Gastrocnemius medialis (tissue), 4 donors: Measurements from ENCODE around the gene CPED1. TPM values are rescaled to one million over a fixed set of nuclear protein-coding genes. Genes with fewer than 3 reads are reported as not detected.

Experiments used
- ATAC-seq, 2 donors: fragments of 150-250 bp; one replicate each; pipeline ENCODE4 v1.9.1; 2016
- DNase-seq, 2 donors: peaks; one replicate each; pipeline ENCODE4 v3.0.0-alpha.2; 2019
- H3K27ac ChIP-seq, 4 donors: fragments of 200-600 bp; sonication (generic); 1 replicate in 1 of 4; 2 replicates in 3 of 4; pipeline ENCODE4 v1.5.1; 2016 to 2018; ENCODE audit warnings: mild to moderate bottlenecking in 2 of 4, moderate library complexity in 1 of 4
- H3K27me3 ChIP-seq, 3 donors: fragments of 200-600 bp; sonication (generic) in 2 of 3; 1 replicate in 1 of 3; 2 replicates in 2 of 3; pipeline versions ENCODE4 v1.5.1 to v1.6.0; 2016 to 2019; ENCODE audit warnings: mild to moderate bottlenecking in 1 of 3, moderate library complexity in 1 of 3
- H3K36me3 ChIP-seq, 2 donors: fragments of 200-600 bp; sonication (generic) in 1 of 2; one replicate each; pipeline ENCODE4 v1.5.1; 2017 to 2018
- H3K4me1 ChIP-seq, 2 donors: fragments of 200-600 bp; sonication (generic) in 1 of 2; one replicate each; pipeline ENCODE4 v1.5.1; 2016 to 2017; ENCODE audit warnings: mild to moderate bottlenecking in 2 of 2
- H3K4me3 ChIP-seq, 4 donors: fragments of 200-600 bp; sonication (generic) in 3 of 4; 1 replicate in 1 of 4; 2 replicates in 3 of 4; pipeline ENCODE4 v1.5.1; 2016 to 2019; ENCODE audit warnings: mild to moderate bottlenecking in 2 of 4
- H3K9me3 ChIP-seq, 3 donors: fragments of 200-600 bp; sonication (generic) in 2 of 3; 1 replicate in 1 of 3; 2 replicates in 2 of 3; pipeline ENCODE4 v1.5.1; 2016 to 2019
- POLR2A ChIP-seq, 2 donors: fragments of 450-650 bp; IDR thresholded peaks; one replicate each; pipeline ENCODE4 v1.6.1; 2017; ENCODE audit warnings: antibody characterized with exemption in 2 of 2, mild to moderate bottlenecking in 2 of 2, moderate library complexity in 2 of 2
- in situ Hi-C, 4 donors: fragments of 200-750 bp; cut with MboI; loops; one replicate each; pipeline versions ENCODE4 v1.15.0 to v1.8.0; 2017; ENCODE audit warnings: low sequenced_read_pairs in 4 of 4
- intact Hi-C: fragments of 100-400 bp; cut with DNase I; formaldehyde crosslinking; loops from one replicate; pipeline ENCODE4 v1.15.1; 2023; ENCODE audit warnings: low total_unique reads
- total RNA-seq, 4 donors: library from RNA; depleted of rRNA; stranded (reverse); fragments of >200 nt; gene quantifications; one replicate each; pipeline versions ENCODE4 v1.1.0 to v1.2.3, GENCODE V29; 2016
- TF ChIP-seq, protein P1 (sequence below), 5 experiments: fragments of 450-650 bp in 3 of 5; fragments of 200-600 bp in 2 of 5; sonication (generic) in 2 of 5; IDR thresholded peaks in 4 of 5; conservative IDR thresholded peaks in 1 of 5; 1 replicate in 4 of 5; 2 replicates in 1 of 5; pipeline ENCODE4 v1.5.1; 2016 to 2019; ENCODE audit warnings: antibody characterized with exemption in 5 of 5, mild to moderate bottlenecking in 3 of 5, moderate library complexity in 3 of 5

The CPED1 gene
- total RNA-seq, 4 donors from 2014 or later, result 4.8 to 35.5 (median 34.1) TPM

DNA sequence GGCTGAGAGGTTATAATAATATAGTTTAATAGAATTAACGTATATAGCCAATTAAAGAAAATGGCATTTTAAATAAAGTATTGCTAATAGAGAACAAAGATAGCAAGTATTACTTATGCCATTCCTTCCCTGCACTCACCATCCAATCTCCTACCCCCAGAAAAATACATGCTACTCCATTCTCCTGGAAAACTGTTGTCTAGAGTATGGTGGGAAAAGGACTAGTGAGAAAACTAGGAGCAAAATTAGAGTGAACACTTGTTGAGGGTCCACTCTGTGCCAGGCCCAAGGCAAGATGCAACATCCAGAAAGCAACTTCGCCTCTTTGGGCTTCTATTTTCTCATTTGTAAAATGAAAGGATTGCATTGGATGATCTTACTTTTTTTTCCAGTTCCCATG lies 149.1 kb downstream of the CPED1 start:
- Histone ChIP-seq H3K4me3 (no peak overlapping the region), H3K36me3 (peaks cover 0 to 76% of the 10 kb centered on the region in 2 donors), H3K4me1 (no peaks in the 10 kb centered on the region), H3K9me3 (no peaks in the 10 kb centered on the region), H3K27ac (no peak overlapping the region), H3K27me3 (no peaks in the 10 kb centered on the region)
- intact Hi-C loops, result no loop called here
- in situ Hi-C loops, result no loop called here
- DNase-seq, result no peak
- no peak for TF ChIP-seq POLR2A (IDR thresholded peaks at IDR 0.05)
- TF ChIP-seq, protein P1, sequence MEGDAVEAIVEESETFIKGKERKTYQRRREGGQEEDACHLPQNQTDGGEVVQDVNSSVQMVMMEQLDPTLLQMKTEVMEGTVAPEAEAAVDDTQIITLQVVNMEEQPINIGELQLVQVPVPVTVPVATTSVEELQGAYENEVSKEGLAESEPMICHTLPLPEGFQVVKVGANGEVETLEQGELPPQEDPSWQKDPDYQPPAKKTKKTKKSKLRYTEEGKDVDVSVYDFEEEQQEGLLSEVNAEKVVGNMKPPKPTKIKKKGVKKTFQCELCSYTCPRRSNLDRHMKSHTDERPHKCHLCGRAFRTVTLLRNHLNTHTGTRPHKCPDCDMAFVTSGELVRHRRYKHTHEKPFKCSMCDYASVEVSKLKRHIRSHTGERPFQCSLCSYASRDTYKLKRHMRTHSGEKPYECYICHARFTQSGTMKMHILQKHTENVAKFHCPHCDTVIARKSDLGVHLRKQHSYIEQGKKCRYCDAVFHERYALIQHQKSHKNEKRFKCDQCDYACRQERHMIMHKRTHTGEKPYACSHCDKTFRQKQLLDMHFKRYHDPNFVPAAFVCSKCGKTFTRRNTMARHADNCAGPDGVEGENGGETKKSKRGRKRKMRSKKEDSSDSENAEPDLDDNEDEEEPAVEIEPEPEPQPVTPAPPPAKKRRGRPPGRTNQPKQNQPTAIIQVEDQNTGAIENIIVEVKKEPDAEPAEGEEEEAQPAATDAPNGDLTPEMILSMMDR (IDR thresholded peaks at IDR 0.05 in 4 of 5, conservative IDR thresholded peaks at IDR 0.05 in 1 of 5), result no peak
- ATAC-seq, result no peak

DNA sequence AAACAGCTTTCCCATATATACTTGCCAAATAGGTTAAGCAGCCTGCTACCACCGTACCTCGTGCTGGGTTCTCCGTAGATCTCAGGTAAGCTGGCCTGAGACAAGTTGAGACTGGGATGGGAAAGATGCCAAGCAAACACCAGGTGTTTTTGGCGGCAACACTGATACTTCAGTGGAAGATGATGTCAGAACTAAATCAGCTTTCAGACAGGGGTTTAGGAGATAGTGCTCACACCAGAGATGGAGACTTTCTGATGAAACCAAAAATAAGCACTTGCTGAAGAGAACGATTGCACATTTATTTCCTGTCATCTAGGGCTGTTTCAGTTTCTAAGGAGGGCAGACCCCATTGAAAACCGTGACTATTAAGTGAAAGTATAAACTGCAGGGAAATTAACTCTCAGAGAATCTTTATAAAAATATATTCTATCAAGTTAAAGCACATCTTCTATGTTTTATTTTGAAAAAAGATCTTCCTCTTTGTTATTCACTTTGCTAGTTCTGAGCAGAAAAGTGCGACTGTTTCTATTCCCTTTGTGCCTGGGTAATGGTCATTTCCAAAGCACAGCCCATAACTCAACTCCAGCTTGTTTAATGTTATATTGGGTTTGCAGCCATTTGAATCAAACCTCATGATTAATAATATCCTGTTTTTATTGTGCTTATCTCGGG lies 149.9 kb downstream of the CPED1 start:
- no peak for ATAC-seq
- Histone ChIP-seq H3K9me3 (no peaks in the 10 kb centered on the region), H3K27ac (no peak overlapping the region), H3K27me3 (no peaks in the 10 kb centered on the region), H3K36me3 (peaks cover 0 to 79% of the 10 kb centered on the region in 2 donors), H3K4me3 (no peak overlapping the region), H3K4me1 (no peaks in the 10 kb centered on the region)
- in situ Hi-C loops, result no loop called here
- TF ChIP-seq, protein P1 (IDR thresholded peaks at IDR 0.05 in 4 of 5, conservative IDR thresholded peaks at IDR 0.05 in 1 of 5), result no peak
- TF ChIP-seq POLR2A (IDR thresholded peaks at IDR 0.05), result no peak
- intact Hi-C loops, result no loop called here
- DNase-seq, result no peak

DNA sequence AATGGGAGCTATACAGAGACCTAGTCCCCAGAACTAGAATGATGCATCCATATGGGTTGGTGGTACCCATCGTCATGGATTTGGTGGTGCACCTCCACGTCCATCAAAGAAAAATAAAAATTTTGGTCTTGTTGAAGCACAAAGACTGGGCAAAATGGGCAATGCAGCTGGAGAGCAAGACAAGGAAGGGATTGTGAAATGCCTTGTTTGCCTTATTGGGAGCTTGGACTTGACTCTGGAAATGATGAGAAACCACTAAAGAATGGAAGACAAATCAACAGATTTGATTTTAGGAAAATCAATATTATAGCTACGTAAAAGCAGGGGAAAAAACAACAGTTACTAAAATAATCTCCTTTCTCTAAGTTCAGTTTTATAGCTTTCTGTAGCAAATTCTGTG lies 150.9 kb downstream of the CPED1 start:
- DNase-seq (no peak), ATAC-seq (no peak)
- no peaks in the 10 kb centered on the region for H3K9me3 ChIP-seq
- no peaks in the 10 kb centered on the region for H3K4me1 ChIP-seq
- no peaks in the 10 kb centered on the region for H3K27me3 ChIP-seq
- no peak for TF ChIP-seq POLR2A (IDR thresholded peaks at IDR 0.05)
- TF ChIP-seq, protein P1 (IDR thresholded peaks at IDR 0.05 in 4 of 5, conservative IDR thresholded peaks at IDR 0.05 in 1 of 5), result no peak
- intact Hi-C loops, result no loop called here
- no peak overlapping the region for H3K4me3 ChIP-seq
- H3K36me3 ChIP-seq, result peaks cover 0 to 69% of the 10 kb centered on the region in 2 donors
- H3K27ac ChIP-seq, result no peak overlapping the region
- in situ Hi-C loops, result no loop called here

DNA sequence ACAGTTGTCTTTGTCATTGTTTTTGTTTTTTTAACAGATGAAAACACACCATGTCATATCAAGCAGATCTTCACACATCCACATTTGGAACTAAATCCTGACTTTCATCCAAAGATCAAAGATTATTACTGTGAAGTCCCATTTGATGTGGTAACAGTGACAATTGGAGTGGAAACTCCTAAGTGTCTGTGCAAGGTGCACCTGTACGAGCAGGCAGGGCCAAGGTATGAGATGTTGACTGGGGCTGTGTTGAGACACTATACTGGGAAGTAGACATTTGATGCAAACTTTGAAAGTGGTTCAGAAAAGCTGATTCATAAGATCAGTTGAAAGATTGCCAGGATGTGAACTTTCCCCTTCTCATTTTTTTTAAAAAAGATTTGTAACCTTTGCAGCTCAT lies 152.3 kb downstream of the CPED1 start:
- Histone ChIP-seq H3K27ac (no peak overlapping the region), H3K36me3 (peaks cover 0 to 58% of the 10 kb centered on the region in 2 donors), H3K4me3 (no peak overlapping the region), H3K9me3 (no peaks in the 10 kb centered on the region), H3K27me3 (no peaks in the 10 kb centered on the region), H3K4me1 (no peaks in the 10 kb centered on the region)
- no peak for TF ChIP-seq POLR2A (IDR thresholded peaks at IDR 0.05)
- TF ChIP-seq, protein P1 (IDR thresholded peaks at IDR 0.05 in 4 of 5, conservative IDR thresholded peaks at IDR 0.05 in 1 of 5), result no peak
- no peak for DNase-seq
- no peak for ATAC-seq
- intact Hi-C loops (no loop called here), in situ Hi-C loops (no loop called here)

DNA sequence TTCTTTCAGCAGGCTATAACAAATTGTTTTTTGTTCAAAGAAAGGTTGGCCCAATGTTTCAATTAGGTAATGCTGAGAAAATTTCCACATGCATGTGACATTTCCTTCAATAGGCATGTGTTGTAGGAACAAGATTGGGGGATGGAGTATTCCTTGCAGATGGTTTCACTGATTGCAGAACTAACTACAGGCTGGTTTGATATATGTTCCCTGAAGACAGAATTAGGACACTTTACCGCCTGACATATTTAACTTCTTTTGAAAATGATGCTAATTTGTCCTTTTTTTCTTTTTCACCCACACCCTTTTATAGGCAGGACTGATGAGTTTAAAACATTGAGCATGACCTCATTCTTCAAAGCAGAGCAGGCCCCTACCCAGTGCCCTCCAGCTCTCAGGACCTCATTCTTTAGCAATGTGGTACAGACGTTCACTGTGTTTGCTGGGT lies 163.3 kb downstream of the CPED1 start:
- DNase-seq (no peak), ATAC-seq (no peak)
- in situ Hi-C loops, result no loop called here
- Histone ChIP-seq H3K4me3 (no peak overlapping the region), H3K9me3 (no peaks in the 10 kb centered on the region), H3K36me3 (peaks cover 0 to 29% of the 10 kb centered on the region in 2 donors), H3K27ac (no peak overlapping the region), H3K4me1 (no peaks in the 10 kb centered on the region), H3K27me3 (no peaks in the 10 kb centered on the region)
- intact Hi-C loops, result no loop called here
- TF ChIP-seq, protein P1 (IDR thresholded peaks at IDR 0.05 in 4 of 5, conservative IDR thresholded peaks at IDR 0.05 in 1 of 5), result no peak
- TF ChIP-seq POLR2A (IDR thresholded peaks at IDR 0.05), result no peak
